Measurements from ENCODE around the gene NMRK2.

DNA sequence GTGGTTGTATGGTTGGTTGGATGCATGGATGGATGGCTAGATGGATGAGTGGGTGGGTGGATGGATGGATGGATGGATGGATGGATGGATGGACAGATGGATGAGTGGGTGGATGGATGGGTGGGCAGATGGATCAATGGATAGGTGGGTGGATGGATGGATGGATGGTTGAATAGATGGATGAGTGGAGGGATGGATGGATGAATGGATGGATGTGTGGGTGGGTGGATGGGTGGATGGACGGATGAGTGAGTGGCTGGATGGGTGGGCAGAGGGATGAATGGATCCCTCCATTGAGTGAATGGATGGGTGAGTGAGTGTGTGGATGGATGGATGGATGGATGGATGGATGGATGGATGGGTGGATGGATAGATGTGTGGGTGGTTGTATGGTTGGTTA is 9.0 kb upstream of the NMRK2 start:
- TF ChIP-seq, protein P1, sequence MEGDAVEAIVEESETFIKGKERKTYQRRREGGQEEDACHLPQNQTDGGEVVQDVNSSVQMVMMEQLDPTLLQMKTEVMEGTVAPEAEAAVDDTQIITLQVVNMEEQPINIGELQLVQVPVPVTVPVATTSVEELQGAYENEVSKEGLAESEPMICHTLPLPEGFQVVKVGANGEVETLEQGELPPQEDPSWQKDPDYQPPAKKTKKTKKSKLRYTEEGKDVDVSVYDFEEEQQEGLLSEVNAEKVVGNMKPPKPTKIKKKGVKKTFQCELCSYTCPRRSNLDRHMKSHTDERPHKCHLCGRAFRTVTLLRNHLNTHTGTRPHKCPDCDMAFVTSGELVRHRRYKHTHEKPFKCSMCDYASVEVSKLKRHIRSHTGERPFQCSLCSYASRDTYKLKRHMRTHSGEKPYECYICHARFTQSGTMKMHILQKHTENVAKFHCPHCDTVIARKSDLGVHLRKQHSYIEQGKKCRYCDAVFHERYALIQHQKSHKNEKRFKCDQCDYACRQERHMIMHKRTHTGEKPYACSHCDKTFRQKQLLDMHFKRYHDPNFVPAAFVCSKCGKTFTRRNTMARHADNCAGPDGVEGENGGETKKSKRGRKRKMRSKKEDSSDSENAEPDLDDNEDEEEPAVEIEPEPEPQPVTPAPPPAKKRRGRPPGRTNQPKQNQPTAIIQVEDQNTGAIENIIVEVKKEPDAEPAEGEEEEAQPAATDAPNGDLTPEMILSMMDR (IDR thresholded peaks at IDR 0.05) = no peak
- no peak for TF ChIP-seq EZH2 (IDR thresholded peaks at IDR 0.05; ENCODE audit: borderline replicate concordance, insufficient read depth, low read depth, low read length, poor library complexity, severe bottlenecking)
